T-helper 2 cell (primary cell): ENCODE measurements around the gene IL1RAPL1.

Source experiments
- DNase-seq, 5 experiments: peaks; one replicate each; pipeline versions ENCODE4 v3.0.0 to v3.0.0-alpha.2; 2012 to 2022

The IL1RAPL1 gene

GRCh38 chrX:29941287-29941686, 1354.0 kb downstream of the IL1RAPL1 start:
- no peak for DNase-seq

DNA sequence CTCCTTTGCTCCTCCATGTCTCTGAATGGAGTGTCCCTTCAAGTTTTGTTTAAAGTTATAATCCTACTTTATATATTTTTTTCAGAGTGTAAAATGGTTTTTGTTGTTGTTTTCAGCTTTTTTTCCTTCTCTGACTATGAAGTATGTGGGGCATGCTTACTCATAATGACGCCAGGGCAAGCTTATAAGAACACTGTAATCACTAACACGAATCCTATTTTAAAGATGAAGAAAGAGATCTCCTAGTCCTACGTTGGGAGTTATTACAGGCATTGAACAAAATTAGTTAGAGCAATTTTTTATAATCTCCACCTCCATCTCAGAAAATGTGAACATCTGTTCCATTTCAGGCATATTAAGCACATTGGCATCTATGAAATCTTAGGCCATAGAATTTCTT, 1360.0 kb downstream of the IL1RAPL1 start:
- DNase-seq = no peak

DNA sequence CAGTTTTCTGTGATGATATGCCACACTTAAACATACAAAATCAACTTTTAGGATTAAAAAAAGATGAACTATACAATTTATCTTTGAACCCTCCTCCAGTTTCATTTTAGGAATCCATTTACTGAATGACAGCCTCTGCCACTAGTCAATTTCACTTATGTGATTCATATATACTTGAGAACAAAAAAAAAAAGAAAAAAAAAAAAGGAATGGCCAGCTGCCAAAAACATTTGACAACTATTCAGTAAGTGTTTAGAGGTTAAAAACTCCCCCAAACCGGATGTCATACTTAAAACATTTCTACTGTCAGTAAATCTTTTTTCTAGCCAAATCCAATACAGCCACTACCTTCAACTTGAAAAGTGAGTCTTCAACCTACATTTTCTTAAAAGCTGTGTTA, 1361.4 kb downstream of the IL1RAPL1 start:
- DNase-seq = no peak

GRCh38 chrX:29952016-29952415, 1364.8 kb downstream of the IL1RAPL1 start:
- DNase-seq = no peak

DNA sequence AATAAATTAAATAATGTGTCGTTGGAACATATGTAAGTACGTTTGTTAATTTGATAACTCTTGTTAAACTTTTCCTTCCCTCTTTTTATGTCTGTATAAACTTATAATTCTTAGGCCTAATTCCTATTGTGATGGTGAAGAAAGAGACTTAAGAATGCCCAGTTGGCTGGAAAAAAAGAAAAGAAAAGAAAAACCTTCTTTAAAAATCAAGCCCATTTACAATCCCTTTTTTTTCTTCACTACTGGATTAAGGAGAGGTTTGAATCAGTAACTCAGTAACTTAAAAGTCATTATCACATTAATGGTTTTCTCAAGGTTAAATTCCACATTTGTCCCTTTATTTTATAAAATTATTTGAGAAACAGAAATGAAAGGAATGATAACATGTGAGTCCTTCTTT, 1374.8 kb downstream of the IL1RAPL1 start:
- DNase-seq = no peak

DNA sequence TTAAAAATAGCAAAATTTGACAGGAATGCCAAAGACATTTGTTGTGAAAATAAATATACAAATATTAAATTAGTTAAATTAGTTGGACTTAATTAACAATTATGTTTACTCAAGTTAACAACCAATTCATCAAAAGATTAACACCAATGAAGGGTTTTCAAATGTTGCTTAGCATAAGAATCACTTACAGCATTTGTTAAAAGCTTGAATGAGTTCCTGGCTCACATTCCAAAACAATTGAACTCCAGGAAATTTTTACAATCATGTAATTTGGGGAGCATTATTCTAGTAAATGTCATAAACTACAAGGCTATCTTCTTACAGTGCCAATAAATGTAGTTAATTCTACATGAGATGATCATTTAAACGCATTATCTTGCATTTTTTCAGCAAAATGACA, 1378.4 kb downstream of the IL1RAPL1 start:
- no peak for DNase-seq

DNA sequence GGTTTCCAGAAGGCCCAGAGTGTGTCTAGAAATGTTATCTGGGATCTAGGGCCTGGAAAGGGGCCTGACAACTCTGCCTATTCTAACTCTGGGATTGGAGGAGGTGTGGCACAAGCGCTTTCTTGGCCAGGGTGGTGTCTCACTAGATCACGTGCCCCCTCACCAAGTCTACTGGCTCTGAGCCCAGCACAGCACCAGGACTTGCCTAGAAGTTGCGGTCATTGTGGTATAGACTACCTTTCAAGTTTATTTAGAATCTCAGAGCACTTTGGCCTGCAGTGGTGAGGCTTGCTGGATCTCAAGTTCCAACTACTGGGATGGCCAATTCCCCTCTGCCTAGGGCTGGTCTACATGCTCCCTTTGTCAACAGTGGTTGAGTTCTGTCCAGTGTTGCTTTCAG, 1404.8 kb downstream of the IL1RAPL1 start:
- no peak for DNase-seq

DNA sequence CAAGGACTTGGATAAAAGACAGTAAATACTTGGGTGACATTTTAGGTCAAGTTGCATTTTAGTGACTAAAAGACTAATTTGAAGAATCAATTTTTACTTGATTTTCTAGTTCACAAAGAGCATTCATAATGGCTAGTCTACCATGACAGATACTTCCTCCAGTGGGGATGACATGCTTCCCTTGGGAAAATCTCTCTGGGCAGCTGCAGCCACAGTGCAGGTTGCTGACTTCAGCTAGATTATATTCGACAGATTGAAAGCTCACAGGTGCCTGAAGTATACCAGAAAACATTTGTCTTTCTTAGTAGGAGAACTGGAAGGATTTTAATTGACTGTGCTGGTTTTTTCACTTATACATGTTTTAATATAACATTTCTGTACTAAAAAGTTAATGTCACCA, 1418.6 kb downstream of the IL1RAPL1 start:
- DNase-seq = no peak
